Mesodermal cell (in vitro differentiated cells): Measurements from ENCODE around the gene ZNF785.
A peak's percentile ranks its signal among the peaks of the same experiment; 100 is the strongest.

Experiments
- H3K27ac ChIP-seq: 2 replicates; pipeline ENCODE4 v1.7.0; 2013; ENCODE audit warnings: mild to moderate bottlenecking, low read depth, low read length, moderate library complexity; ENCODE audit not compliant: severe bottlenecking
- H3K36me3 ChIP-seq: 2 replicates; pipeline ENCODE4 v1.7.1; 2013; ENCODE audit warnings: mild to moderate bottlenecking, low read length, moderate library complexity; ENCODE audit not compliant: control insufficient read depth, insufficient read depth
- H3K4me1 ChIP-seq: one replicate; pipeline ENCODE4 v1.7.1; 2013; ENCODE audit warnings: mild to moderate bottlenecking, low read length; ENCODE audit not compliant: insufficient read depth, control insufficient read depth, poor library complexity, severe bottlenecking
- H3K4me3 ChIP-seq: 2 replicates; pipeline ENCODE4 v1.7.0; 2013; ENCODE audit warnings: low read length, control low read depth, mild to moderate bottlenecking; ENCODE audit not compliant: insufficient read depth, poor library complexity, severe bottlenecking; ENCODE audit errors: extremely low read depth
- H3K9me3 ChIP-seq: 2 replicates; pipeline ENCODE4 v1.7.1; 2013; ENCODE audit warnings: mild to moderate bottlenecking, low read length, moderate library complexity; ENCODE audit not compliant: control insufficient read depth
- WGBS, 2 experiments: methylation state at CpG; one replicate each; pipeline ENCODE4 v1.1.5; 2013; ENCODE audit warnings: missing lambda C conversion rate in 2 of 2; ENCODE audit not compliant: insufficient coverage in 2 of 2; 5-methylcytosine and 5-hydroxymethylcytosine counted together

Gene ZNF785

DNA sequence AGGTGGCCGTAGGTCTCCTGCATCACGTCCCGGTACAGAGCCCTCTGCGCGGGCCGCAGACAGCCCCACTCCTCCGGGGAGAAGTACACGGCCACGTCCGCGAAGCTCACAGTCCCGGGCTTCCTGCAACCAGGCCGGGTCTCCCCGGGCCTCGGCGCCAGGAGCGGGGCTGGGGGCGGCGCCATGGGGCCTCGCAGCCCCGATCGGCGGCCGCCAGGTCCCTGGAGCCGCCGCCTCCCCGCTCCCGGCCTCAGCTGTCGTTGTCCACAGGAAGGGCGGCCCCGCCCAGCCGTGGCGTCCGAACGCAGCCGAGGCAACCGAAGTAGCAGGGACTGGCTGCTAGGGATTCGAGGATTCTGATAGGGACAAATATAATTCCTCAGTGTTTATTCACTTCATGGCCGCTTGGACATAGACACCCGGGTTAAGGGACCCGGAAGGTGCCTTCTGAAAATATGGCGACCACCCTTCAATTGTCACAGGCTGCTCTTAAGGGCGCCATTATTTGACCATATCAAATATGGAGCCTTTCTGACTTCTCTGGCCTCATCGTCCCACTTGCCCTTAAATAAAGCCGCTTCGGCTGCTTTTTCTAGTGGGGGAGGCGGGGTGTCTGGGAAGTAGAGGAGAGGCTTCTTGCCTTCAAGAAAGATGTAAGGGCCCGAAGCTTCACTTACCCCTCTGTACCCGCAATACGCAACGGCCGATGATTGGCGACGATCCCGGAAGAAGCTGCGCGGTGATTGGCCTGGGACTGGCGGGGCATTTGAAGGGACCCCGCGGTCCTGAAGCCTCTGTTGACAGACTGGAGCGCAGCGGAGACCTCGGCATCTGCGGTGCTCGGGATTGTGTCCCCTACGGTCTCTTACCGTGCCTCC is 13.8 kb downstream of the ZNF785 start, which contains the start of gene ZNF688:
TSS of gene ZNF688 (minus strand) at position 270 of the 878 bp plus-strand sequence. CDS start at position 185, 85 bp downstream.
- Histone ChIP-seq H3K4me1 (peaks cover 11% of the 10 kb centered on the region), H3K36me3 (peaks cover 1% of the 10 kb centered on the region), H3K4me3 (peak within 1 kb of the TSS; percentile 53), H3K9me3 (no peaks in the 10 kb centered on the region), H3K27ac (peak within 1 kb of the TSS; percentile 86)
- WGBS, 2 experiments = 0 to 1% methylated on average over 47 to 48 of the region's 67 CpGs

- Histone ChIP-seq H3K36me3 (no peaks in the 10 kb centered on the region), H3K4me3 (peak overlapping the region; percentile 53), H3K27ac (peak overlapping the region; percentile 86), H3K4me1 (peaks cover 11% of the 10 kb centered on the region), H3K9me3 (no peaks in the 10 kb centered on the region)
- 7 to 12% methylated on average over 9 to 12 of the region's 22 CpGs for WGBS, 2 experiments
These were observed 14.7 kb downstream of the ZNF785 start for GRCh38 chr16:30570636-30571444.

GRCh38 chr16:30569746-30570635 is 15.5 kb downstream of the ZNF785 start:
- no peaks in the 10 kb centered on the region for H3K9me3 ChIP-seq
- no peak overlapping the region for H3K4me3 ChIP-seq
- peak overlapping the region; percentile 49 for H3K27ac ChIP-seq
- 96 to 97% methylated on average over 41 to 44 of the region's 44 CpGs for WGBS, 2 experiments
- H3K4me1 ChIP-seq = peaks cover 11% of the 10 kb centered on the region
- H3K36me3 ChIP-seq = no peaks in the 10 kb centered on the region

DNA sequence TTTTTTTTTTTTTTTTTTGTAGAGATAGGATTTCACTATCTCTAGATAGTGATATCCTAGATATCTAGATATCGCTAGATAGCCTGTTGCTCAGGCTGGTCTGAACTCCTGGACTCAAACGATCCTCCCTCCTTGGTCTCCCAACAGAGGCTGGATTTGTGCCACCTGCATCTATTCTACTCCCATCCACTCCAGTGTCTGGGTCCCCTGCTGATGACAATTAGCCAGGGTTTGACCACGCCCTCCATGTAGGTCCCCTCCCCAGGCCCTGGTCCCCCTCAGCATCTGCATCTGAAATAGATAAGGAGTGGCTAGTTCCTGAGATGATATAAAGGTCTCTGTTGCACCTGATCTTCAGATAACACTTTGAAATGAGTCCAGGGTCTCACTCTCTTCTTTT is 16.2 kb downstream of the ZNF785 start:
- H3K36me3 ChIP-seq = no peaks in the 10 kb centered on the region
- 80 to 100% methylated on average over 1 to 2 of the region's 3 CpGs for WGBS, 2 experiments

GRCh38 chr16:30567991-30568638 is 17.4 kb downstream of the ZNF785 start:
- no peak overlapping the region for H3K4me3 ChIP-seq
- no peaks in the 10 kb centered on the region for H3K36me3 ChIP-seq
- H3K27ac ChIP-seq = peak overlapping the region; percentile 29
- H3K9me3 ChIP-seq = no peaks in the 10 kb centered on the region
- 88 to 96% methylated on average over 1 to 4 of the region's 6 CpGs for WGBS, 2 experiments
- H3K4me1 ChIP-seq = peaks cover 11% of the 10 kb centered on the region

More for the DNA sequence above, 16.2 kb downstream of the ZNF785 start:
- Histone ChIP-seq H3K4me1 (peaks cover 11% of the 10 kb centered on the region), H3K27ac (no peak overlapping the region), H3K9me3 (no peaks in the 10 kb centered on the region), H3K4me3 (no peak overlapping the region)

DNA sequence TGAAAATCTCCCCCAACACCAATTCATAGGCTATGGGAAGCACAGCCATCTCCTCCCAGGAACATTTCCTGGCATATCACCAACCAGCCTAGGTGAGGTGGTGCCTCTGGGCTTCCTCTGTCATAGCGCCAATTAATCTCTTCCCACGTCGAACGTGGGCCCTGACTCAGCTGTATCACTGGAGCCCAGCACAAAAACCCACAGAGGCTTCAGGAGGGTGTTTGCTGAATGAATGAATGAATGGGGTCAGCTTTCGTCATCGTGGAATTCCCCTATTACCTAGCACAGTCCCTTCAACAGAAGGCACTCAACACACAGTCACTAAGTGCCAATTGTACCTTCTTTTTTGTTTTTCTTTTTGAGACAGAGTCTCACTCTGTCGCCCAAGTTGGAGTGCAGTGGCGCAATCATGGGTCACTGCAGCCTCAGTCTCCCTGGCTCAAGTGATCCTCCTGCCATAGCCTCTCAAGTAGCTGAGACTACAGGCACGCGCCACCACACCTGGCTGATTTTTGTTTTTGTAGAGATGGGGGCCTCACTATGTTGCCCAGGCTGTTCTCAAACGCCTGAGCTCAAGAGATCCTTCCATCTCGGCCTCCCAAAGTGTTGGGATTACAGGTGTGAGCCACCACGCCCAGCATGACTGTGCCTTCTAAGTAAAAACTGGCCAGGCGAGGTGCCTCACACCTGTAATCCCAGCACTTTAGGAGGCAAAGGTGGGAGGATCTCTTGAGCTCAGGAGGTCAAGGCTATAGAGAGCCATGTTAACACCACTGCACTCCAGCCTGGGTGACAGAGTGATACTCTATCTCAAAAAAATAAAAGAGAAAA is 18.1 kb downstream of the ZNF785 start:
- Histone ChIP-seq H3K36me3 (no peaks in the 10 kb centered on the region), H3K4me3 (no peak overlapping the region), H3K27ac (peak overlapping the region; percentile 29), H3K9me3 (no peaks in the 10 kb centered on the region), H3K4me1 (peaks cover 11% of the 10 kb centered on the region)
- 89 to 98% methylated on average over 5 of the region's 14 CpGs for WGBS, 2 experiments

- no CpG with 5 or more reads among the region's 4 CpGs for WGBS, 2 experiments
These were observed 19.0 kb downstream of the ZNF785 start for GRCh38 chr16:30566531-30566930.

DNA sequence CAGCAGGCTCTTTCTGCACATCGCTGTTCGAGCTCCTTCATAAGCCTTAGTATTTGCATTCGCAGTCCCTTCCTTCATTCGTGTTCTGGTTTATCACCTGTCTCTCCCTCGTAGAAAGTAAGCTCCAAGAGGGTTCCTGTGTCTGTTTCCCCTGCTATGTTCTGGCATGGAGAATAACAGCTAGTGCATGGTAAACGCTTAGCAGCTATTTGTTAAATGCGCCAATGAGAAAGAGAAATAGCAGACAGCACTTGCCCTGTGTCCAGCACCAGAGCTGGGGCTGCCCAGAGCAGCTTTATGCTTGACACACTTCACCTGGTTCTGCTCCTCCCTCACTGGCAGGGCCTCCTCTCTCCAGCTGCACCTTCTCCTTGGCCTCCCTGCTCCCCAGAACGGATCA is 19.5 kb downstream of the ZNF785 start:
- Histone ChIP-seq H3K9me3 (no peaks in the 10 kb centered on the region), H3K27ac (no peak overlapping the region), H3K4me3 (no peak overlapping the region), H3K36me3 (no peaks in the 10 kb centered on the region), H3K4me1 (peaks cover 11% of the 10 kb centered on the region)
- 83 to 84% methylated on average over 6 to 8 of the region's 8 CpGs for WGBS, 2 experiments

More at GRCh38 chr16:30566531-30566930, 19.0 kb downstream of the ZNF785 start:
- Histone ChIP-seq H3K4me3 (no peak overlapping the region), H3K27ac (no peak overlapping the region), H3K4me1 (peaks cover 11% of the 10 kb centered on the region), H3K9me3 (no peaks in the 10 kb centered on the region), H3K36me3 (no peaks in the 10 kb centered on the region)

DNA sequence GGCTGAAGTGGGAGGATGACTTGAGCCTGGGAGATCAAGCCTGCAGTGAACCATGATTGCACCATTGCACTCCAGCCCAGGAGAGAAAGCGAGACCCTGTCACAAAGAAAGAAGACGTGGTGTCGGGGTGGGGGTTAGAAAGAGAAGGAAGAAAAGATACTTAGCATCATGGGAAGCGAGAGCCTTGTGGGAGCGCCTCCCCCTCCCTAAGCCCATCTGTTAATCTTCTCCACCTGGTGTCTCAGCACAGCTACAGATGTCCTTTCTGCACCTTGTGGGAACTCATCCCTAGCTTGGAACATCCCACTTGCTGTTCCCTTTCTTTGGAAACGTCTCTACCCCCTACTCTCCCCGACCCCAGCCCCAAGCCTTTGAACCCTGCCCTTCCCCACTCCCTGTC is 20.0 kb downstream of the ZNF785 start:
- peaks cover 7% of the 10 kb centered on the region for H3K4me1 ChIP-seq
- no peaks in the 10 kb centered on the region for H3K36me3 ChIP-seq
- WGBS, 2 experiments = 66 to 87% methylated on average over 2 to 4 of the region's 7 CpGs
- no peak overlapping the region for H3K4me3 ChIP-seq
- H3K9me3 ChIP-seq = no peaks in the 10 kb centered on the region
- no peak overlapping the region for H3K27ac ChIP-seq
